CD4-positive, alpha-beta T cell (primary cell): Measurements from ENCODE around the gene TSPAN18. TPM values are rescaled to one million over a fixed set of nuclear protein-coding genes. Genes with fewer than 3 reads are reported as not detected.

Experiments
- ATAC-seq: fragments of 200-7000 bp; cut with Tn5 transposase; one replicate; pipeline ENCODE4 v1.10.0; 2022; ENCODE audit warnings: mild to moderate bottlenecking; ENCODE audit not compliant: poor library complexity
- CTCF ChIA-PET: fragments of 350-600 bp; sonication (Branson Sonifier 250); formaldehyde crosslinking; loops from one replicate; lab custom pipeline; 2021; ENCODE audit warnings: antibody characterized with exemption, inconsistent platforms; lab: Charles Lee
- POLR2A ChIA-PET: fragments of 350-600 bp; sonication (Branson Sonifier 250); formaldehyde crosslinking; loops from one replicate; lab custom pipeline; 2021; ENCODE audit warnings: antibody characterized with exemption, inconsistent platforms; lab: Charles Lee
- DNase-seq, 14 experiments: peaks; one replicate each; pipeline ENCODE4 v3.0.0-alpha.2; 2013 to 2020; ENCODE audit warnings: mixed read lengths in 2 of 14
- H3K27ac ChIP-seq, 2 donors: one replicate each; pipeline versions ENCODE4 v1.5.1 to v1.7.0; 2013; ENCODE audit warnings: low read length in 2 of 2, low read depth in 1 of 2, mild to moderate bottlenecking in 1 of 2
- H3K27me3 ChIP-seq, 2 experiments: 1 replicate in 1 of 2; 2 replicates in 1 of 2; pipeline versions ENCODE4 v1.6.1 to v1.7.0; 2013; ENCODE audit warnings: low read length in 2 of 2, control low read depth in 1 of 2, mild to moderate bottlenecking in 1 of 2, moderate library complexity in 1 of 2; ENCODE audit not compliant: insufficient read depth in 2 of 2, control insufficient read depth in 1 of 2
- H3K36me3 ChIP-seq: one replicate; pipeline ENCODE4 v1.6.1; 2013; ENCODE audit warnings: low read length, control low read depth; ENCODE audit not compliant: insufficient read depth
- H3K4me1 ChIP-seq: one replicate; pipeline ENCODE4 v1.6.1; 2013; ENCODE audit warnings: low read length, control low read depth; ENCODE audit not compliant: insufficient read depth
- H3K4me3 ChIP-seq: one replicate; pipeline ENCODE4 v1.5.1; 2013; ENCODE audit warnings: mild to moderate bottlenecking, low read length, moderate library complexity
- H3K9me3 ChIP-seq, 2 experiments: 1 replicate in 1 of 2; 2 replicates in 1 of 2; pipeline versions ENCODE4 v1.6.1 to v1.7.0; 2013; ENCODE audit warnings: low read length in 2 of 2, mild to moderate bottlenecking in 2 of 2, control low read depth in 1 of 2, moderate library complexity in 1 of 2; ENCODE audit not compliant: control insufficient read depth in 1 of 2, insufficient read depth in 1 of 2
- H3K27ac Mint-ChIP-seq: one replicate; pipeline ENCODE4 v1.8.0; 2020; ENCODE audit warnings: mixed read lengths
- H3K27me3 Mint-ChIP-seq: one replicate; pipeline ENCODE4 v1.8.0; 2021; ENCODE audit warnings: mixed read lengths
- H3K36me3 Mint-ChIP-seq: one replicate; pipeline ENCODE4 v1.8.0; 2021; ENCODE audit warnings: low read depth, mixed read lengths
- H3K4me1 Mint-ChIP-seq: one replicate; pipeline ENCODE4 v1.8.0; 2021; ENCODE audit warnings: low read depth, mixed read lengths
- H3K4me3 Mint-ChIP-seq: one replicate; pipeline ENCODE4 v1.8.0; 2020; ENCODE audit warnings: mild to moderate bottlenecking, mixed read lengths
- H3K9me3 Mint-ChIP-seq: one replicate; pipeline ENCODE4 v1.8.0; 2020; ENCODE audit warnings: mixed read lengths
- CTCF ChIP-seq: fragments of 200-600 bp; IDR thresholded peaks from one replicate; pipeline ENCODE4 v1.8.0; 2022; ENCODE audit warnings: antibody characterized with exemption, mild to moderate bottlenecking
- intact Hi-C, 2 experiments: fragments of 100-400 bp; cut with DNase I in 1 of 2; cut with micrococcal nuclease in 1 of 2; formaldehyde crosslinking; loops; one replicate each; pipeline versions ENCODE4 v1.15.1 to v1.9.0; 2023 to 2025; cut with DNase I, micrococcal nuclease
- total RNA-seq, 174 experiments: library from RNA in 2 of 174; stranded (reverse) in 2 of 174; gene quantifications; one replicate each; pipeline ENCODE4 v1.2.3 and lab custom pipeline; 2021 to 2026

Gene TSPAN18
- total RNA-seq, 2 experiments from 2014 or later = 23.0 to 25.3 TPM

GRCh38 chr11:44914105-44914504 is 187.3 kb downstream of the TSPAN18 start:
- peaks cover 9% of the 10 kb centered on the region for H3K4me1 ChIP-seq
- ChIA-PET CTCF (no interaction called here), POLR2A (no interaction called here)
- no peaks in the 10 kb centered on the region for H3K27me3 ChIP-seq
- ATAC-seq (no peak), DNase-seq (no peak)
- H3K9me3 Mint-ChIP-seq = no peaks in the 10 kb centered on the region
- no peak for TF ChIP-seq CTCF
- H3K27ac Mint-ChIP-seq = no peak overlapping the region
- no peak overlapping the region for H3K27ac ChIP-seq
- intact Hi-C loops = loop anchor here (1.0 to 5.0 kb wide), 2 partner anchors 356 to 627 kb away; no protein-coding TSS in a partner anchor
- peaks cover 33% of the 10 kb centered on the region for H3K36me3 ChIP-seq
- H3K9me3 ChIP-seq = no peaks in the 10 kb centered on the region
- peaks cover 4% of the 10 kb centered on the region for H3K36me3 Mint-ChIP-seq
- H3K4me3 Mint-ChIP-seq = no peak overlapping the region
- no peaks in the 10 kb centered on the region for H3K27me3 Mint-ChIP-seq
- no peak overlapping the region for H3K4me3 ChIP-seq
- peaks cover 7% of the 10 kb centered on the region for H3K4me1 Mint-ChIP-seq

DNA sequence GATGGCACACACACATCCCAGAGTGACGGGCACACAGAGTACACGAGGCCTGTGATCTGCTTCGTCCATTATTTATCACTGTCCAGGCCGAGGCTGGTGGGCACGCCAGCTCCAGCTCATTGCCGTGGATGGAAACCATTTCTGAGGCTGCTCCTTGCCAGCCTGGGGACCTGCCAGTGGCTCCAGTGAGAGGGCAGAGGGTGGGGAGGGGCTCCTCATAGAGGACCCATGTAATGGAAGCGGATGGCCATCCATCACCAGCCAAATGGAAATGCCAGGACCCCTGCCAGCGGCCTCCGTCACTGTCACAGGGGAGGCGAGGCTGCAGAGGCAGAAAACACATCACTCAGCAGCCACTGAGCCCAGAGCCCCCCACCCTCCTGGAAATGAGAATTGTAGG is 188.2 kb downstream of the TSPAN18 start:
- Mint-ChIP-seq H3K4me3 (no peak overlapping the region), H3K4me1 (peaks cover 7% of the 10 kb centered on the region), H3K9me3 (no peaks in the 10 kb centered on the region), H3K27ac (no peak overlapping the region), H3K27me3 (no peaks in the 10 kb centered on the region), H3K36me3 (peaks cover 4% of the 10 kb centered on the region)
- ATAC-seq (no peak), DNase-seq (no peak)
- intact Hi-C loops = no loop called here
- Histone ChIP-seq H3K4me1 (peaks cover 9% of the 10 kb centered on the region), H3K36me3 (peaks cover 39% of the 10 kb centered on the region), H3K9me3 (no peaks in the 10 kb centered on the region), H3K27ac (no peak overlapping the region), H3K27me3 (no peaks in the 10 kb centered on the region), H3K4me3 (no peak overlapping the region)
- TF ChIP-seq CTCF = no peak
- ChIA-PET POLR2A (no interaction called here), CTCF (no interaction called here)

DNA sequence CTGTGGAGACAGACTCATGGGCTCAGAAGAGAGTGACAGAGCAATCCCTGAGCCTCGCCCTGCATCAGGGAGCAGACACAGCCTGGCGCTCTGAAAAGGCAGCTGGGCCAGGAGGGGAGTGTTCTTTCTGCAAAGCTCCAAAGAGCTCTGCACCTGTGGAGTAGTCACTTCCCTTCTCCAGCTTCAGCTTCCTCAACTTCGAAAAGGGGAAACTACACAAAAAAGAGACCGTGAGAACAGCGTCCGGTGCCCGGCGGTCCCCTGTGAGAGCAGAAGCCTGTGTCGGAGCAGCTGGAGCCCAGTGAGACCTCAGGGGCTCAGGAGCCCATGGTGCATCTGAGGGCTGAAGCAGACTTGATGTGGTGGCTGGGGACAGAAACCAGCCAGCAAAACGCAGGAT is 188.9 kb downstream of the TSPAN18 start:
- peak in 2 of 14 experiments; percentile 40 to 51 for DNase-seq
- peaks cover 4% of the 10 kb centered on the region for H3K36me3 Mint-ChIP-seq
- H3K4me3 ChIP-seq = no peak overlapping the region

More for the DNA sequence above, 188.9 kb downstream of the TSPAN18 start:
- no peak for ATAC-seq
- POLR2A ChIA-PET = no interaction called here
- H3K27me3 Mint-ChIP-seq = no peaks in the 10 kb centered on the region
- intact Hi-C loops = no loop called here
- Histone ChIP-seq H3K27me3 (no peaks in the 10 kb centered on the region), H3K4me1 (peaks cover 9% of the 10 kb centered on the region), H3K36me3 (peaks cover 45% of the 10 kb centered on the region), H3K9me3 (no peaks in the 10 kb centered on the region), H3K27ac (no peak overlapping the region)
- H3K4me3 Mint-ChIP-seq = no peak overlapping the region
- no peak for TF ChIP-seq CTCF
- H3K4me1 Mint-ChIP-seq = peaks cover 7% of the 10 kb centered on the region
- no peak overlapping the region for H3K27ac Mint-ChIP-seq
- no peaks in the 10 kb centered on the region for H3K9me3 Mint-ChIP-seq
- CTCF ChIA-PET = no interaction called here
